ENCODE measurements around the gene AGAP5.
A peak's percentile ranks its signal among the peaks of the same experiment; 100 is the strongest.
"Not testable (repeated sequence)": the region's sequence is repeated elsewhere in the genome, so short reads cannot be mapped to it uniquely, and the experiment has no call there.

The AGAP5 gene

GRCh38 chr10:73697675-73698159 lies at the start of gene AGAP5:
AGAP5 (minus strand) TSS chr10:73698109; CDS start chr10:73697755, 354 bp downstream.
- H3K4me3 ChIP-seq (ENCODE audit: low read length in 2 of 2); H3K9ac ChIP-seq (ENCODE audit: low read depth in 1 of 2, low read length in 2 of 2); H3K9me3 ChIP-seq (ENCODE audit: control insufficient read depth in 2 of 2, low read length in 2 of 2); H3K4me1 ChIP-seq (ENCODE audit: control insufficient read depth in 2 of 2, insufficient read depth in 2 of 2, low read length in 2 of 2); H3K36me3 ChIP-seq (ENCODE audit: control insufficient read depth in 2 of 2, insufficient read depth in 2 of 2, low read length in 2 of 2); H3K27me3 ChIP-seq (ENCODE audit: control insufficient read depth in 2 of 2, insufficient read depth in 2 of 2, low read length in 2 of 2); H3K27ac ChIP-seq (ENCODE audit: low read depth in 2 of 2, low read length in 2 of 2): not testable (repeated sequence)

GRCh38 chr10:73746721-73747120 lies 48.8 kb upstream of the AGAP5 start:
- Histone ChIP-seq H3K4me1 (ENCODE audit: control insufficient read depth in 2 of 2, insufficient read depth in 2 of 2, low read length in 2 of 2) (peaks cover 7 to 14% of the 10 kb centered on the region in 2 donors), H3K27me3 (ENCODE audit: control insufficient read depth in 2 of 2, insufficient read depth in 2 of 2, low read length in 2 of 2) (no peaks in the 10 kb centered on the region), H3K9me3 (ENCODE audit: control insufficient read depth in 2 of 2, low read length in 2 of 2) (no peaks in the 10 kb centered on the region), H3K9ac (ENCODE audit: low read depth in 1 of 2, low read length in 2 of 2) (no peak overlapping the region), H3K4me3 (ENCODE audit: low read length in 2 of 2) (peak overlapping the region in 1 of 2 donors; percentile 7), H3K27ac (ENCODE audit: low read depth in 2 of 2, low read length in 2 of 2) (no peak overlapping the region), H3K36me3 (ENCODE audit: control insufficient read depth in 2 of 2, insufficient read depth in 2 of 2, low read length in 2 of 2) (peaks cover 24 to 32% of the 10 kb centered on the region in 2 donors)

- no peaks in the 10 kb centered on the region for H3K27me3 ChIP-seq (ENCODE audit: control insufficient read depth in 2 of 2, insufficient read depth in 2 of 2, low read length in 2 of 2)
- H3K4me3 ChIP-seq (ENCODE audit: low read length in 2 of 2) = peak overlapping the region; percentile 95 to 99
- H3K36me3 ChIP-seq (ENCODE audit: control insufficient read depth in 2 of 2, insufficient read depth in 2 of 2, low read length in 2 of 2) = peaks cover 10 to 11% of the 10 kb centered on the region in 2 donors
- H3K9ac ChIP-seq (ENCODE audit: low read depth in 1 of 2, low read length in 2 of 2) = peak overlapping the region; percentile 87 to 99
- peaks cover 7 to 14% of the 10 kb centered on the region in 2 donors for H3K4me1 ChIP-seq (ENCODE audit: control insufficient read depth in 2 of 2, insufficient read depth in 2 of 2, low read length in 2 of 2)
- no peaks in the 10 kb centered on the region for H3K9me3 ChIP-seq (ENCODE audit: control insufficient read depth in 2 of 2, low read length in 2 of 2)
- peak overlapping the region; percentile 95 to 96 for H3K27ac ChIP-seq (ENCODE audit: low read depth in 2 of 2, low read length in 2 of 2)
Observed at GRCh38 chr10:73744664-73744975, 46.7 kb upstream of the AGAP5 start.

- peak within 1 kb of the TSS; percentile 95 to 99 for H3K4me3 ChIP-seq (ENCODE audit: low read length in 2 of 2)
- H3K9me3 ChIP-seq (ENCODE audit: control insufficient read depth in 2 of 2, low read length in 2 of 2) = no peaks in the 10 kb centered on the region
- H3K27me3 ChIP-seq (ENCODE audit: control insufficient read depth in 2 of 2, insufficient read depth in 2 of 2, low read length in 2 of 2) = no peaks in the 10 kb centered on the region
- peak within 1 kb of the TSS; percentile 95 to 96 for H3K27ac ChIP-seq (ENCODE audit: low read depth in 2 of 2, low read length in 2 of 2)
- H3K4me1 ChIP-seq (ENCODE audit: control insufficient read depth in 2 of 2, insufficient read depth in 2 of 2, low read length in 2 of 2) = peaks cover 7 to 14% of the 10 kb centered on the region in 2 donors
- H3K36me3 ChIP-seq (ENCODE audit: control insufficient read depth in 2 of 2, insufficient read depth in 2 of 2, low read length in 2 of 2) = peaks cover 7 to 8% of the 10 kb centered on the region in 2 donors
- peak within 1 kb of the TSS; percentile 87 to 99 for H3K9ac ChIP-seq (ENCODE audit: low read depth in 1 of 2, low read length in 2 of 2)
Observed at GRCh38 chr10:73743905-73744663, 46.2 kb upstream of the AGAP5 start, which contains the start of gene SEC24C. SEC24C (plus strand) TSS chr10:73744372; CDS start chr10:73746833, 2,461 bp downstream.

- peak overlapping the region; percentile 95 to 96 for H3K27ac ChIP-seq (ENCODE audit: low read depth in 2 of 2, low read length in 2 of 2)
- peak overlapping the region; percentile 95 to 99 for H3K4me3 ChIP-seq (ENCODE audit: low read length in 2 of 2)
- peaks cover 7 to 14% of the 10 kb centered on the region in 2 donors for H3K4me1 ChIP-seq (ENCODE audit: control insufficient read depth in 2 of 2, insufficient read depth in 2 of 2, low read length in 2 of 2)
- H3K9ac ChIP-seq (ENCODE audit: low read depth in 1 of 2, low read length in 2 of 2) = peak overlapping the region; percentile 87 to 99
- H3K9me3 ChIP-seq (ENCODE audit: control insufficient read depth in 2 of 2, low read length in 2 of 2) = no peaks in the 10 kb centered on the region
- H3K27me3 ChIP-seq (ENCODE audit: control insufficient read depth in 2 of 2, insufficient read depth in 2 of 2, low read length in 2 of 2) = no peaks in the 10 kb centered on the region
- peaks cover 4 to 5% of the 10 kb centered on the region in 2 donors for H3K36me3 ChIP-seq (ENCODE audit: control insufficient read depth in 2 of 2, insufficient read depth in 2 of 2, low read length in 2 of 2)
Observed at GRCh38 chr10:73743327-73743904, 45.5 kb upstream of the AGAP5 start.

GRCh38 chr10:73742454-73742734 lies 44.5 kb upstream of the AGAP5 start:
- no peaks in the 10 kb centered on the region for H3K9me3 ChIP-seq (ENCODE audit: control insufficient read depth in 2 of 2, low read length in 2 of 2)
- peaks cover 4 to 5% of the 10 kb centered on the region in 2 donors for H3K36me3 ChIP-seq (ENCODE audit: control insufficient read depth in 2 of 2, insufficient read depth in 2 of 2, low read length in 2 of 2)
- no peak overlapping the region for H3K27ac ChIP-seq (ENCODE audit: low read depth in 2 of 2, low read length in 2 of 2)
- H3K9ac ChIP-seq (ENCODE audit: low read depth in 1 of 2, low read length in 2 of 2) = no peak overlapping the region
- H3K4me3 ChIP-seq (ENCODE audit: low read length in 2 of 2) = no peak overlapping the region
- peaks cover 7 to 14% of the 10 kb centered on the region in 2 donors for H3K4me1 ChIP-seq (ENCODE audit: control insufficient read depth in 2 of 2, insufficient read depth in 2 of 2, low read length in 2 of 2)
- H3K27me3 ChIP-seq (ENCODE audit: control insufficient read depth in 2 of 2, insufficient read depth in 2 of 2, low read length in 2 of 2) = no peaks in the 10 kb centered on the region

GRCh38 chr10:73740501-73741254 lies 42.8 kb upstream of the AGAP5 start:
- not testable (repeated sequence) for H3K27ac ChIP-seq (ENCODE audit: low read depth in 2 of 2, low read length in 2 of 2); H3K9ac ChIP-seq (ENCODE audit: low read depth in 1 of 2, low read length in 2 of 2); H3K9me3 ChIP-seq (ENCODE audit: control insufficient read depth in 2 of 2, low read length in 2 of 2); H3K36me3 ChIP-seq (ENCODE audit: control insufficient read depth in 2 of 2, insufficient read depth in 2 of 2, low read length in 2 of 2); H3K4me3 ChIP-seq (ENCODE audit: low read length in 2 of 2); H3K27me3 ChIP-seq (ENCODE audit: control insufficient read depth in 2 of 2, insufficient read depth in 2 of 2, low read length in 2 of 2)
- H3K4me1 ChIP-seq (ENCODE audit: control insufficient read depth in 2 of 2, insufficient read depth in 2 of 2, low read length in 2 of 2) = peaks cover 7 to 14% of the 10 kb centered on the region in 2 donors

GRCh38 chr10:73734796-73735305 lies 36.9 kb upstream of the AGAP5 start:
- Histone ChIP-seq H3K27ac (ENCODE audit: low read depth in 2 of 2, low read length in 2 of 2) (no peak overlapping the region), H3K9me3 (ENCODE audit: control insufficient read depth in 2 of 2, low read length in 2 of 2) (no peaks in the 10 kb centered on the region), H3K4me1 (ENCODE audit: control insufficient read depth in 2 of 2, insufficient read depth in 2 of 2, low read length in 2 of 2) (peaks cover 0 to 2% of the 10 kb centered on the region in 2 donors), H3K27me3 (ENCODE audit: control insufficient read depth in 2 of 2, insufficient read depth in 2 of 2, low read length in 2 of 2) (no peaks in the 10 kb centered on the region), H3K9ac (ENCODE audit: low read depth in 1 of 2, low read length in 2 of 2) (no peak overlapping the region), H3K36me3 (ENCODE audit: control insufficient read depth in 2 of 2, insufficient read depth in 2 of 2, low read length in 2 of 2) (peaks cover 0 to 9% of the 10 kb centered on the region in 2 donors), H3K4me3 (ENCODE audit: low read length in 2 of 2) (no peak overlapping the region)

- H3K9ac ChIP-seq (ENCODE audit: low read depth in 1 of 2, low read length in 2 of 2) = no peak overlapping the region
- H3K9me3 ChIP-seq (ENCODE audit: control insufficient read depth in 2 of 2, low read length in 2 of 2) = no peaks in the 10 kb centered on the region
- H3K4me3 ChIP-seq (ENCODE audit: low read length in 2 of 2) = no peak overlapping the region
- H3K4me1 ChIP-seq (ENCODE audit: control insufficient read depth in 2 of 2, insufficient read depth in 2 of 2, low read length in 2 of 2) = peaks cover 0 to 5% of the 10 kb centered on the region in 2 donors
- H3K27me3 ChIP-seq (ENCODE audit: control insufficient read depth in 2 of 2, insufficient read depth in 2 of 2, low read length in 2 of 2) = no peaks in the 10 kb centered on the region
- no peak overlapping the region for H3K27ac ChIP-seq (ENCODE audit: low read depth in 2 of 2, low read length in 2 of 2)
- H3K36me3 ChIP-seq (ENCODE audit: control insufficient read depth in 2 of 2, insufficient read depth in 2 of 2, low read length in 2 of 2) = peaks cover 0 to 9% of the 10 kb centered on the region in 2 donors
Observed at GRCh38 chr10:73734028-73734720, 36.3 kb upstream of the AGAP5 start.

All from mucosa of rectum (tissue), 2 donors.